Brain microvascular endothelial cell (primary cell): ENCODE measurements around the gene NSMCE1.

Experiments used
- DNase-seq: peaks from one replicate; pipeline ENCODE4 v3.0.0-alpha.2; 2020
- H3K27ac ChIP-seq: fragments of 250-450 bp; sonication (Bioruptor Pico); 2 replicates; pipeline ENCODE4 v1.5.1; 2020; ENCODE audit warnings: mild to moderate bottlenecking, moderate library complexity
- H3K27me3 ChIP-seq: fragments of 250-450 bp; sonication (Bioruptor Pico); replicated peaks from 2 replicates; pipeline ENCODE4 v1.5.1; 2020; ENCODE audit warnings: mild to moderate bottlenecking
- H3K36me3 ChIP-seq: fragments of 250-450 bp; sonication (Bioruptor Pico); replicated peaks from 2 replicates; pipeline ENCODE4 v1.5.1; 2020; ENCODE audit warnings: mild to moderate bottlenecking
- H3K4me3 ChIP-seq: 2 replicates; pipeline ENCODE4 v1.5.1; 2011; ENCODE audit warnings: low read depth, mild to moderate bottlenecking, control low read depth, low read length, moderate library complexity
- in situ Hi-C: cut with HindIII; loops from 2 replicates; pipeline ENCODE4 v1.10.0; 2017; ENCODE audit warnings: low sequenced_read_pairs, low pct_ligation_motif_present
- TF ChIP-seq, protein P1 (sequence below): IDR thresholded peaks from 2 replicates; pipeline ENCODE4 v1.5.1; 2011; ENCODE audit warnings: low read depth, mild to moderate bottlenecking, moderate library complexity, low read length, control low read depth, inconsistent platforms; ENCODE audit errors: missing control alignments

NSMCE1 gene

DNA sequence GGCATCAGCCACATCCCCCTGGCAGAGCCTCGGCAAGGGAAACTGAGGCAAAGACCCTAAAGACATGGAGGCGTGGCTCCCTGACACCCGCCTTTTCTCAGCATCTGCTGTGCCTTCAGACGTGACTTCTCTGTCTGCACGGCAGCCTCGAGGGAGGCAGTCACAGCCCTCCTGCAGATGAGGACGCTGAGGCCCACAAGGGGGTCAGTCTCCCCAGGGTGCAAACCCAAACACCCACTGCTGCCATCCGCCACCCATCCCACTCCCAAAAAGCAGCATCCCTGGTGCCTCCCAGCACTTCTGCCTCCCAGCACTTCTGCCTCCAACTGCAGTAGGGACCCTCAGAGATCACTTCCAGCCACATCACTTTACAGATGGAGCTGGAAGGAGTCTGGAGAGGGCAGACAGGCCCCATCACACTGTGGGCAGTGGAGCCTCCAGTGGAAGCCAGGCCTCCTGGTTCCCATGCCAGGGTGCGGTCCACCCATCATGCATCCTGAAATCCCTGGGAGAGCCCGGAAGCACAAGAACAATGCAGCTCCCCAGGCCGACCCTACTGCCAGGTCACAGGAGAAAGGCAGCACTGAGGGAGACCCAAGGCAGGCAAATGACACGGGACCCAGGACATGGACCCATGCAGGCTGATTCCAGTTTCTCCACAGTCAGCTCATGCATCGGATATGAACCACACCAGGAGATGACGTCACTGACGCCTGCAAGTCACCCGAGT lies 41.4 kb downstream of the NSMCE1 start:
- no peak for DNase-seq
- TF ChIP-seq, protein P1, sequence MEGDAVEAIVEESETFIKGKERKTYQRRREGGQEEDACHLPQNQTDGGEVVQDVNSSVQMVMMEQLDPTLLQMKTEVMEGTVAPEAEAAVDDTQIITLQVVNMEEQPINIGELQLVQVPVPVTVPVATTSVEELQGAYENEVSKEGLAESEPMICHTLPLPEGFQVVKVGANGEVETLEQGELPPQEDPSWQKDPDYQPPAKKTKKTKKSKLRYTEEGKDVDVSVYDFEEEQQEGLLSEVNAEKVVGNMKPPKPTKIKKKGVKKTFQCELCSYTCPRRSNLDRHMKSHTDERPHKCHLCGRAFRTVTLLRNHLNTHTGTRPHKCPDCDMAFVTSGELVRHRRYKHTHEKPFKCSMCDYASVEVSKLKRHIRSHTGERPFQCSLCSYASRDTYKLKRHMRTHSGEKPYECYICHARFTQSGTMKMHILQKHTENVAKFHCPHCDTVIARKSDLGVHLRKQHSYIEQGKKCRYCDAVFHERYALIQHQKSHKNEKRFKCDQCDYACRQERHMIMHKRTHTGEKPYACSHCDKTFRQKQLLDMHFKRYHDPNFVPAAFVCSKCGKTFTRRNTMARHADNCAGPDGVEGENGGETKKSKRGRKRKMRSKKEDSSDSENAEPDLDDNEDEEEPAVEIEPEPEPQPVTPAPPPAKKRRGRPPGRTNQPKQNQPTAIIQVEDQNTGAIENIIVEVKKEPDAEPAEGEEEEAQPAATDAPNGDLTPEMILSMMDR = no peak
- Histone ChIP-seq H3K27ac (no peak overlapping the region), H3K36me3 (peaks cover 3% of the 10 kb centered on the region), H3K27me3 (no peaks in the 10 kb centered on the region), H3K4me3 (no peak overlapping the region)
- in situ Hi-C loops = no loop called here

DNA sequence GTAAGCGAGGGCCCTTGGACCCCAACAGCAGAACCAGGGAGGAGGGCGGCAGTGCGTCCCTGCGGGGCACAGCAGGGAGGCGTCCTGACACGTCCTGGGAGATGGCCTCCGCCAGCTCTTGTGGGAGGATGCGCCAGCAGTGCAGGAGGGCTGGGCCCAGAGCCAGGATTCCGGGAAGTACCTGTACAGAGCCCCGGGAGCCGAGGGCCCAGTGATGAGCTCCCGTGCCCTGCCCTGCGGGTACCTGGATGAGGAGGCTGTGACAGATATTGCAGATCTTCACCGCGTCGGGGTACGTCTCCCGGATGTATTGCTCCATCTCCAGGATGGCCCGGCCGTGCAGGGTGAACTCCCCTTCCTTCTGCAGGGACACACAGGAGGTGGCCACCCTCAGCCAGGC lies 42.1 kb downstream of the NSMCE1 start:
- Histone ChIP-seq H3K36me3 (peaks cover 3% of the 10 kb centered on the region), H3K4me3 (no peak overlapping the region), H3K27me3 (no peaks in the 10 kb centered on the region), H3K27ac (no peak overlapping the region)
- TF ChIP-seq, protein P1 = no peak
- no peak for DNase-seq
- in situ Hi-C loops = no loop called here

DNA sequence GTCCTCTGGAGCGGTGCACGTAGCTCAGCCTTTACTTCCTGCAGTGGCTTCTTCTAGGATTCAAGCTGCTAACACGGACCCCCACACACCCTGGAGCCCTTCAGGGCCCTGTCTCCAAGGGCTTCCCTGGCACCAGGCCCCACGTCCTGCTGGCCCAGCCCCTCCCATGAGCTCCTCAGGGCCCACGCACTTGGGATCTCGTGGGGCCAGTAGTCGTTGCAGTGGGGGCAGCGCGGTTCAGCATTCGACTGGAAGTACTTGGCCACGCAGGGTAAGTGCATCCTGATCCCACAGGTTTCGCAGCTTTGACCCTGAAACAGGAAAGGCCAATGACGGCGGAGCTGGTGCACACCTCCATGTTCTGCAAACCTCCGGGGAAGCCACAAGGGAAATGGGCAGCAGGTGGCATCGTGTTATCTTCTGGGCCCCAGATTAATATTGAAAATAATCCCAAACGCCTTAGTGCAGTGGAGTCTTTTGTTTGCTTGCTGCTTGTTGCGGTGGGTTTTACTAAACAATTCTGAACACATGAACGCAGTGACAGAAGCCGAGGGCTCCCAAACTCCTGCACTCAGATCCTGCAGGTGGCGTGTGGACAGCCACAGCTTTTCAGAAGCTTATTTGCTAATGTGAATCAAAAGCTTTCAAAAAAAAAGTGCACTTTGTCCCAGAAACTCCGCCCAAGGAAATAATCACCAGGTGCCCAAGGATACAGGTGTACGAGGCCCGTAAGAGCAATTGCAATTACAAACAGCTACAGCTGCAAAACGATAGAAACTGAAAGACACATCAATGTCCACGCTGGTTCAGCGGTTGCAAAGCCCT lies 42.8 kb downstream of the NSMCE1 start:
- H3K36me3 ChIP-seq = peaks cover 3% of the 10 kb centered on the region
- no peak overlapping the region for H3K4me3 ChIP-seq
- in situ Hi-C loops = no loop called here

DNA sequence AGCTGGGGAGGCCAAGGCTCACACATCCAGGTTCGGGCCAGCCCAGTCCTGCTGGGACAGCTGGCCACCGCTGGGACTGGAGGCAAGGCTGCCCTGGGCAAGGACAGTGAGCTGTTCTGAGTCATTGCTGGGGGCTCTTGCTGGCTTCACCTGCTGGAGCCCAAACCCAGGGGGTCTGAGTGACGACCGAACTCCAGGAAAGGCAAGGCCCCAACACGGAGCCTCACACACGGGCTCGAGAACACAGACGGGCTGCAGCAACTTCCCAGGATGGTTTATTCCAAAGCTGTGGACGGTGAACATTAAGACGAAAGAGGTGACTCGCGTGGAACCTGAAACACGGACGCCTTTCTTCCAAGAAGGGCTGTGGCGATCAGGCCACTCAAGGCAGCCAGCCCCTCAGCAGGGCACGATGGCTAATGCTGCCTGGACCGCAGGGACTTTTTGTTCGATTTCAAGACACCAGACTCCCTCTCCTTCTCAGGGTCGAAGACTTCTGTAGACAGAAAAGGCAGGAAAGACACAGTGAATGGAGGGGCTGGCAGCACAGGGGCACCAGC lies 43.8 kb downstream of the NSMCE1 start:
- TF ChIP-seq, protein P1 = no peak
- DNase-seq = no peak
- in situ Hi-C loops = no loop called here
- H3K4me3 ChIP-seq = no peak overlapping the region
- no peak overlapping the region for H3K27ac ChIP-seq
- H3K36me3 ChIP-seq = peaks cover 3% of the 10 kb centered on the region
- no peaks in the 10 kb centered on the region for H3K27me3 ChIP-seq

More for the DNA sequence above, 42.8 kb downstream of the NSMCE1 start:
- Histone ChIP-seq H3K27ac (no peak overlapping the region), H3K27me3 (no peaks in the 10 kb centered on the region)
- no peak for DNase-seq
- TF ChIP-seq, protein P1 = peak; percentile 15

DNA sequence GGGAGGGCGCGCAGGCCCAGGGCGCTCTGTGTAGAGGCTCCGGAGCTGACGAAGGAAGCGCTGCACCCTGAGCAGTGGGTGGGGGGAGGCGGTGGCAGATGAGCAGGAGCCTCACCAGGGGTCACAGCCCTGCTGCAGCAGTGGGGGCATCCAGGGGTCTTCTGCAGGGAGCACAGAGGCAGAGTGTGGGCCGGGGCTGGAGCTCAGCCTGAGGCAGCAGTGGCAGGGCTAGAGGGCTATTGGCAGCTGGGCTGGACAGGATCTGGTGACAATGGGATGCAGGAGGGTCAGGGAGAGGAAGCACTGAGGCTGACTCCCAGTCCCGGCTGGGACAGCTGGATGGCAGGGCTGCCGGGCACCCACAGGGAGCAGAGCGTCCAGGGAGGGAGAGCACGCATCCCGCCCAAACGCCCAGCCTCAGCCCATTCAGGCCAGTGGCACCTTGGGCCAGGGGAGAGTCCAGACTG lies 44.3 kb downstream of the NSMCE1 start:
- in situ Hi-C loops = no loop called here
- no peak for DNase-seq
- H3K4me3 ChIP-seq = no peak overlapping the region
- no peak overlapping the region for H3K27ac ChIP-seq
- no peaks in the 10 kb centered on the region for H3K27me3 ChIP-seq
- TF ChIP-seq, protein P1 = no peak
- H3K36me3 ChIP-seq = peaks cover 3% of the 10 kb centered on the region
